ENCODE data around the gene ZBTB43. TPM values are rescaled to one million over a fixed set of nuclear protein-coding genes. Genes with fewer than 3 reads are reported as not detected.

ZBTB43 gene
- total and polyA plus RNA-seq, 2 of the 4 experiments (the other 2 are of a cell fraction): 4.5 to 15.1 TPM

DNA sequence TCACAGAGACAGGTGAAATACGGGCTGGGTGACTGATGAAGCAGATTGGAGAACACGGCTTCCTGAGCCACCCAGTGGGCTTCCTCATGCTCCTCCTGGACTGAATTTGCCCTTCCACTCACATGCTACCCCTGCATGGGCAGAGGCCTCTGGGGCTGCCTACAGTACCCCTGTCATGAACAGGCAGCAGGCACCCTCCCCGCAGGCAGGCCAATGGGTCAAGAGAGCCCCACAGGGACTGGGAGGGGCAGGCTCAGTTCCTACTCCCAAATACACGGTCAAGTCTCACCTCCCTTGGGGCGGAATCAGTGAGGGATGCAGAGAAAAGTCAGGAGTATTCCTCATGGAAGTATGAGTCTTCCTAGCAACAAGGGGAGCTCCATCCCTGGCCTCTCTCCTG is 48.6 kb upstream of the ZBTB43 start:
- Histone ChIP-seq H2AK9ac (replicated peaks; ENCODE audit: low read depth, low read length, poor library complexity) (no peak overlapping the region), H3K4me3 (ENCODE audit: insufficient read depth, low read depth, low read length) (no peak overlapping the region), H4K5ac (ENCODE audit: low read depth, low read length) (no peak overlapping the region), H2BK20ac (ENCODE audit: low read depth, low read length) (no peak overlapping the region), H3K79me1 (ENCODE audit: low read depth in 1 of 2, low read length in 2 of 2) (no peaks in the 10 kb centered on the region), H3K4me2 (ENCODE audit: low read depth, low read length) (no peak overlapping the region), H2BK5ac (ENCODE audit: low read depth, low read length, poor library complexity, severe bottlenecking) (no peak overlapping the region), H3K9me1 (ENCODE audit: insufficient read depth, low read length) (no peaks in the 10 kb centered on the region), H2AFZ (replicated peaks; ENCODE audit: low read length, poor library complexity) (peak overlapping the region; percentile 43), H3K4me1 (ENCODE audit: control insufficient read depth, insufficient read depth, low read length) (no peaks in the 10 kb centered on the region), H3K23ac (ENCODE audit: low read depth, low read length) (no peak overlapping the region), H3K18ac (ENCODE audit: low read depth, low read length) (no peak overlapping the region), H2BK15ac (ENCODE audit: low read depth, low read length) (no peak overlapping the region), H3K9ac (ENCODE audit: low read depth, low read length) (no peak overlapping the region), H3K27ac (ENCODE audit: insufficient read depth, low read length) (no peak overlapping the region), H4K20me1 (ENCODE audit: insufficient read depth, low read length) (no peaks in the 10 kb centered on the region), H3K36me3 (ENCODE audit: control insufficient read depth, insufficient read depth, low read length) (no peaks in the 10 kb centered on the region), H3K9me3 (ENCODE audit: control insufficient read depth, insufficient read depth, low read length) (no peaks in the 10 kb centered on the region), H2AK5ac (ENCODE audit: low read depth, low read length) (no peak overlapping the region), H4K91ac (ENCODE audit: insufficient read depth, low read depth, low read length) (no peak overlapping the region), H3K27me3 (ENCODE audit: control insufficient read depth, insufficient read depth, low read length) (peaks cover 18% of the 10 kb centered on the region), H4K8ac (ENCODE audit: low read depth in 2 of 2, low read length in 2 of 2) (no peak overlapping the region), H3K4ac (ENCODE audit: low read depth, low read length) (no peak overlapping the region), H3K56ac (ENCODE audit: extremely low read depth, insufficient read depth, low read length) (no peak overlapping the region), H3K14ac (replicated peaks; ENCODE audit: low read depth, low read length) (no peak overlapping the region), H2BK120ac (ENCODE audit: low read depth, low read length) (no peak overlapping the region)
- in situ Hi-C loops (cut with MboI; ENCODE audit: low sequenced_read_pairs): no loop called here
- intact Hi-C loops (cut with micrococcal nuclease): no loop called here
- POLR2A ChIA-PET (ENCODE audit: unreplicated experiment): no interaction called here
- TF ChIP-seq, protein P1, sequence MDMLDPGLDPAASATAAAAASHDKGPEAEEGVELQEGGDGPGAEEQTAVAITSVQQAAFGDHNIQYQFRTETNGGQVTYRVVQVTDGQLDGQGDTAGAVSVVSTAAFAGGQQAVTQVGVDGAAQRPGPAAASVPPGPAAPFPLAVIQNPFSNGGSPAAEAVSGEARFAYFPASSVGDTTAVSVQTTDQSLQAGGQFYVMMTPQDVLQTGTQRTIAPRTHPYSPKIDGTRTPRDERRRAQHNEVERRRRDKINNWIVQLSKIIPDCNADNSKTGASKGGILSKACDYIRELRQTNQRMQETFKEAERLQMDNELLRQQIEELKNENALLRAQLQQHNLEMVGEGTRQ (IDR thresholded peaks at IDR 0.05; ENCODE audit: low read depth, low read length): no peak
- no peak for DNase-seq
- no peak for ATAC-seq (ENCODE audit: low read depth)
- BruUV-seq (replicated peaks): no TSS peak
- CTCF ChIA-PET: no interaction called here
- no CpG with 5 or more reads among the region's 5 CpGs for WGBS, 2 experiments (ENCODE audit: extremely low coverage in 2 of 2, insufficient read length in 1 of 2)
- dilution Hi-C loops (cut with HindIII; ENCODE audit: low sequenced_read_pairs, unreplicated experiment): no loop called here

Measured in IMR-90 (cell line).